GM12878 (cell line): ENCODE data around the gene C3orf49. TPM values are rescaled to one million over a fixed set of nuclear protein-coding genes. Genes with fewer than 3 reads are reported as not detected.

ENCODE experiments used
- ATAC-seq: fragments of 200-7000 bp; cut with Tn5 transposase; 3 replicates; pipeline ENCODE4 v1.9.1; 2020; ENCODE audit warnings: mild to moderate bottlenecking, moderate library complexity
- BruUV-seq: library from RNA; stranded (reverse); fragments of 400-500 nt; replicated peaks from 2 replicates; lab custom pipeline; 2021; lab: Mats Ljungman, UMichigan
- CTCF ChIA-PET: fragments of 300-600 bp; sonication (Branson Sonifier 250); formaldehyde crosslinking; extraction: SDS; loops from one replicate; lab custom pipeline; 2021; ENCODE audit warnings: inconsistent platforms; lab: Yijun Ruan, JAX
- POLR2A ChIA-PET: fragments of 350-600 bp; formaldehyde crosslinking; extraction: SDS; loops from one replicate; lab custom pipeline; 2021; ENCODE audit warnings: inconsistent platforms; lab: Charles Lee
- RAD21 ChIA-PET: fragments of 300-600 bp; sonication (Branson Sonifier 250); formaldehyde crosslinking; loops from one replicate; lab custom pipeline; 2023; ENCODE audit warnings: antibody characterized with exemption; ENCODE audit not compliant: unreplicated experiment; lab: Charles Lee
- SMC1A ChIA-PET: fragments of 300-600 bp; sonication (Branson Sonifier 250); formaldehyde crosslinking; loops from one replicate; lab custom pipeline; 2023; ENCODE audit not compliant: unreplicated experiment, uncharacterized antibody; lab: Charles Lee
- DNase-seq: peaks from one replicate; pipeline ENCODE4 v3.0.0-alpha.2; 2011; ENCODE audit warnings: low read depth, low spot score
- FAIRE-seq: peaks from 3 replicates; lab custom pipeline; 2011; peaks lifted over from hg19 to GRCh38; lab: Jason Lieb, UNC
- H2AFZ ChIP-seq: 2 replicates; pipeline ENCODE4 v1.6.0; 2011; ENCODE audit warnings: low read depth, low read length, control low read depth; ENCODE audit not compliant: control insufficient read depth
- H3K27ac ChIP-seq: 2 replicates; pipeline ENCODE4 v1.5.1; 2011; ENCODE audit warnings: control low read depth; ENCODE audit not compliant: control insufficient read depth, insufficient read depth
- H3K27me3 ChIP-seq, 2 experiments: replicated peaks in 1 of 2; 2 replicates each; pipeline versions ENCODE4 v1.6.0 to v1.6.1; 2011; ENCODE audit warnings: low read length in 1 of 2; ENCODE audit not compliant: control insufficient read depth in 2 of 2, insufficient read depth in 2 of 2
- H3K36me3 ChIP-seq, 2 experiments: 2 replicates each; pipeline ENCODE4 v1.5.1; 2011; ENCODE audit warnings: low read length in 1 of 2; ENCODE audit not compliant: control insufficient read depth in 2 of 2, insufficient read depth in 2 of 2
- H3K4me1 ChIP-seq: 2 replicates; pipeline ENCODE4 v1.6.1; 2011; ENCODE audit warnings: mild to moderate bottlenecking, low read length, moderate library complexity, mixed read lengths; ENCODE audit not compliant: control insufficient read depth, insufficient read depth
- H3K4me2 ChIP-seq: 2 replicates; pipeline ENCODE4 v1.6.0; 2011; ENCODE audit warnings: control low read depth; ENCODE audit not compliant: control insufficient read depth, insufficient read depth
- H3K4me3 ChIP-seq: fragments of 200-600 bp; sonication (generic); 2 replicates; pipeline ENCODE4 v1.5.1; 2016
- H3K79me2 ChIP-seq: 2 replicates; pipeline ENCODE4 v1.6.0; 2011; ENCODE audit warnings: low read length; ENCODE audit not compliant: control insufficient read depth, insufficient read depth
- H3K9ac ChIP-seq: 2 replicates; pipeline ENCODE4 v1.8.0; 2011; ENCODE audit warnings: low read length, control low read depth, mixed read lengths; ENCODE audit not compliant: control insufficient read depth, insufficient read depth
- H3K9me3 ChIP-seq: replicated peaks from 3 replicates; pipeline ENCODE4 v1.5.1; 2011; ENCODE audit warnings: mild to moderate bottlenecking, low read length; ENCODE audit not compliant: control insufficient read depth, insufficient read depth
- H4K20me1 ChIP-seq: 2 replicates; pipeline ENCODE4 v1.6.0; 2011; ENCODE audit not compliant: control insufficient read depth, insufficient read depth
- CBX5 ChIP-seq: sonication (generic); IDR thresholded peaks from 2 replicates; pipeline ENCODE4 v1.6.1; 2016; ENCODE audit warnings: low read depth, moderate library complexity, mild to moderate bottlenecking, inconsistent platforms
- E2F4 ChIP-seq: IDR thresholded peaks from 2 replicates; pipeline ENCODE4 v1.6.1; 2012; ENCODE audit warnings: low read depth, low read length, improper control_type of control experiment
- EP300 ChIP-seq, 2 experiments: fragments of 150-350 bp in 1 of 2; IDR thresholded peaks; 2 replicates each; pipeline ENCODE4 v1.6.1; 2011 to 2012; ENCODE audit warnings: low read depth in 2 of 2, low read length in 2 of 2, borderline replicate concordance in 1 of 2, improper control_type of control experiment in 1 of 2, inconsistent platforms in 1 of 2; ENCODE audit not compliant: control insufficient read depth in 1 of 2
- NBN ChIP-seq: fragments of 450-650 bp; IDR thresholded peaks from 2 replicates; pipeline ENCODE4 v1.6.1; 2016
- NR2C1 ChIP-seq: fragments of 450-650 bp; IDR thresholded peaks from 2 replicates; pipeline ENCODE4 v1.6.1; 2017; ENCODE audit warnings: antibody characterized with exemption, mild to moderate bottlenecking, moderate library complexity
- WRNIP1 ChIP-seq: IDR thresholded peaks from 2 replicates; pipeline ENCODE4 v1.6.1; 2011; ENCODE audit warnings: low read depth, low read length, improper control_type of control experiment, borderline replicate concordance
- ZNF24 ChIP-seq: fragments of 450-650 bp; IDR thresholded peaks from 2 replicates; pipeline ENCODE4 v1.6.1; 2017; ENCODE audit warnings: antibody characterized with exemption, mild to moderate bottlenecking
- WGBS: methylation state at CpG from one replicate; pipeline ENCODE4 v1.1.6; 2016; ENCODE audit warnings: low lambda C conversion rate; ENCODE audit not compliant: insufficient replicate concordance, insufficient coverage; ENCODE audit errors: missing lambda C conversion rate; 5-methylcytosine and 5-hydroxymethylcytosine counted together
- in situ Hi-C: fragments of 300-500 bp; cut with MboI; formaldehyde crosslinking; loops from 9 replicates; pipeline ENCODE4 v1.14.3; 2018; ENCODE audit warnings: mixed read lengths
- intact Hi-C: fragments of 100-400 bp; cut with micrococcal nuclease; formaldehyde crosslinking; loops from one replicate; pipeline ENCODE4 v1.14.2; 2022; ENCODE audit not compliant: unreplicated experiment
- polyA plus RNA-seq, 11 experiments: library from polyadenylated mRNA; depleted of rRNA in 4 of 11; unstranded in 6 of 11; stranded (reverse) in 5 of 11; fragments of >200 nt; fragmentation: Nextera tagmentation in 4 of 11; fragmentation: Illumina TruSeq in 1 of 11; extraction: Ambion mirVana in 4 of 11; extraction: Trizol in 1 of 11; gene quantifications; 1 replicate in 1 of 11; 2 replicates in 10 of 11; pipeline versions ENCODE4 v1.2.1 to v1.2.3, GENCODE V29; 2011 to 2016; ENCODE audit warnings: inconsistent platforms in 2 of 11, missing spikeins in 2 of 11, low read depth in 1 of 11
- total RNA-seq, 4 experiments: library from RNA; depleted of rRNA in 3 of 4; stranded (reverse); fragments of >200 nt in 3 of 4; fragmentation: Illumina TruSeq in 1 of 4; extraction: Trizol in 1 of 4; gene quantifications; 2 replicates each; pipeline versions ENCODE4 v1.2.1 to v1.2.3, GENCODE V29; 2013 to 2021
- TF ChIP-seq, protein P1 (sequence below): fragments of 450-650 bp; IDR thresholded peaks from 2 replicates; pipeline ENCODE4 v1.6.1; 2017; ENCODE audit warnings: mild to moderate bottlenecking, low read depth, inconsistent platforms; ENCODE audit not compliant: poor library complexity, severe bottlenecking
- TF ChIP-seq, protein P2 (sequence below): fragments of 450-650 bp; formaldehyde crosslinking; IDR thresholded peaks from 2 replicates; pipeline ENCODE4 v1.5.0; 2022; ENCODE audit warnings: mild to moderate bottlenecking, missing genetic modification characterization
- TF ChIP-seq, protein P3 (sequence below): fragments of 450-650 bp; IDR thresholded peaks from 2 replicates; pipeline ENCODE4 v1.6.1; 2018; ENCODE audit warnings: borderline replicate concordance, mild to moderate bottlenecking; ENCODE audit not compliant: partially characterized antibody

C3orf49 gene
- total and polyA plus RNA-seq, 10 of the 15 experiments (the other 5 are each of a cell fraction or from before 2014, with no cell fraction given) = 0.21 TPM; not detected in 9

GRCh38 chr3:63867225-63867624, 48.1 kb downstream of the C3orf49 start:
- H3K4me1 ChIP-seq = peaks cover 4% of the 10 kb centered on the region; the same call in 1 of the 2 replicates
- TF ChIP-seq NBN (no peak), ZNF24 (no peak), WRNIP1 (no peak), CBX5 (no peak), E2F4 (no peak), NR2C1 (no peak), EP300 (IDR thresholded peaks at IDR 0.05; ENCODE audit: borderline replicate concordance in 1 of 2, control insufficient read depth in 1 of 2, low read depth in 2 of 2, low read length in 2 of 2) (no peak)
- TF ChIP-seq, protein P1, sequence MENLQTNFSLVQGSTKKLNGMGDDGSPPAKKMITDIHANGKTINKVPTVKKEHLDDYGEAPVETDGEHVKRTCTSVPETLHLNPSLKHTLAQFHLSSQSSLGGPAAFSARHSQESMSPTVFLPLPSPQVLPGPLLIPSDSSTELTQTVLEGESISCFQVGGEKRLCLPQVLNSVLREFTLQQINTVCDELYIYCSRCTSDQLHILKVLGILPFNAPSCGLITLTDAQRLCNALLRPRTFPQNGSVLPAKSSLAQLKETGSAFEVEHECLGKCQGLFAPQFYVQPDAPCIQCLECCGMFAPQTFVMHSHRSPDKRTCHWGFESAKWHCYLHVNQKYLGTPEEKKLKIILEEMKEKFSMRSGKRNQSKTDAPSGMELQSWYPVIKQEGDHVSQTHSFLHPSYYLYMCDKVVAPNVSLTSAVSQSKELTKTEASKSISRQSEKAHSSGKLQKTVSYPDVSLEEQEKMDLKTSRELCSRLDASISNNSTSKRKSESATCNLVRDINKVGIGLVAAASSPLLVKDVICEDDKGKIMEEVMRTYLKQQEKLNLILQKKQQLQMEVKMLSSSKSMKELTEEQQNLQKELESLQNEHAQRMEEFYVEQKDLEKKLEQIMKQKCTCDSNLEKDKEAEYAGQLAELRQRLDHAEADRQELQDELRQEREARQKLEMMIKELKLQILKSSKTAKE = no peak
- TF ChIP-seq, protein P2, sequence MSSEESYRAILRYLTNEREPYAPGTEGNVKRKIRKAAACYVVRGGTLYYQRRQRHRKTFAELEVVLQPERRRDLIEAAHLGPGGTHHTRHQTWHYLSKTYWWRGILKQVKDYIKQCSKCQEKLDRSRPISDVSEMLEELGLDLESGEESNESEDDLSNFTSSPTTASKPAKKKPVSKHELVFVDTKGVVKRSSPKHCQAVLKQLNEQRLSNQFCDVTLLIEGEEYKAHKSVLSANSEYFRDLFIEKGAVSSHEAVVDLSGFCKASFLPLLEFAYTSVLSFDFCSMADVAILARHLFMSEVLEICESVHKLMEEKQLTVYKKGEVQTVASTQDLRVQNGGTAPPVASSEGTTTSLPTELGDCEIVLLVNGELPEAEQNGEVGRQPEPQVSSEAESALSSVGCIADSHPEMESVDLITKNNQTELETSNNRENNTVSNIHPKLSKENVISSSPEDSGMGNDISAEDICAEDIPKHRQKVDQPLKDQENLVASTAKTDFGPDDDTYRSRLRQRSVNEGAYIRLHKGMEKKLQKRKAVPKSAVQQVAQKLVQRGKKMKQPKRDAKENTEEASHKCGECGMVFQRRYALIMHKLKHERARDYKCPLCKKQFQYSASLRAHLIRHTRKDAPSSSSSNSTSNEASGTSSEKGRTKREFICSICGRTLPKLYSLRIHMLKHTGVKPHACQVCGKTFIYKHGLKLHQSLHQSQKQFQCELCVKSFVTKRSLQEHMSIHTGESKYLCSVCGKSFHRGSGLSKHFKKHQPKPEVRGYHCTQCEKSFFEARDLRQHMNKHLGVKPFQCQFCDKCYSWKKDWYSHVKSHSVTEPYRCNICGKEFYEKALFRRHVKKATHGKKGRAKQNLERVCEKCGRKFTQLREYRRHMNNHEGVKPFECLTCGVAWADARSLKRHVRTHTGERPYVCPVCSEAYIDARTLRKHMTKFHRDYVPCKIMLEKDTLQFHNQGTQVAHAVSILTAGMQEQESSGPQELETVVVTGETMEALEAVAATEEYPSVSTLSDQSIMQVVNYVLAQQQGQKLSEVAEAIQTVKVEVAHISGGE (CRISPR knock-in tag) = no peak
- TF ChIP-seq, protein P3, sequence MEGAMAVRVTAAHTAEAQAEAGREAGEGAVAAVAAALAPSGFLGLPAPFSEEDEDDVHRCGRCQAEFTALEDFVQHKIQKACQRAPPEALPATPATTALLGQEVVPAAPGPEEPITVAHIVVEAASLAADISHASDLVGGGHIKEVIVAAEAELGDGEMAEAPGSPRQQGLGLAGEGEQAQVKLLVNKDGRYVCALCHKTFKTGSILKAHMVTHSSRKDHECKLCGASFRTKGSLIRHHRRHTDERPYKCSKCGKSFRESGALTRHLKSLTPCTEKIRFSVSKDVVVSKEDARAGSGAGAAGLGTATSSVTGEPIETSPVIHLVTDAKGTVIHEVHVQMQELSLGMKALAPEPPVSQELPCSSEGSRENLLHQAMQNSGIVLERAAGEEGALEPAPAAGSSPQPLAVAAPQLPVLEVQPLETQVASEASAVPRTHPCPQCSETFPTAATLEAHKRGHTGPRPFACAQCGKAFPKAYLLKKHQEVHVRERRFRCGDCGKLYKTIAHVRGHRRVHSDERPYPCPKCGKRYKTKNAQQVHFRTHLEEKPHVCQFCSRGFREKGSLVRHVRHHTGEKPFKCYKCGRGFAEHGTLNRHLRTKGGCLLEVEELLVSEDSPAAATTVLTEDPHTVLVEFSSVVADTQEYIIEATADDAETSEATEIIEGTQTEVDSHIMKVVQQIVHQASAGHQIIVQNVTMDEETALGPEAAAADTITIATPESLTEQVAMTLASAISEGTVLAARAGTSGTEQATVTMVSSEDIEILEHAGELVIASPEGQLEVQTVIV = no peak
- TF ChIP-seq, all 136 proteins: peak for 0
- ChIA-PET CTCF (interaction anchor here (1.2 to 1.7 kb wide), 2 partner anchors 9 to 128 kb away, joined by 3 to 4 read pairs; no protein-coding TSS in a partner anchor), POLR2A (no interaction called here), SMC1A (no interaction called here), RAD21 (no interaction called here)
- H4K20me1 ChIP-seq = no peaks in the 10 kb centered on the region
- H3K36me3 ChIP-seq = no peaks in the 10 kb centered on the region
- H3K4me3 ChIP-seq = no peak overlapping the region
- H3K9me3 ChIP-seq = no peaks in the 10 kb centered on the region
- H2AFZ ChIP-seq = no peak overlapping the region
- intact Hi-C loops (no loop called here), in situ Hi-C loops (no loop called here)
- DNase-seq (no peak), FAIRE-seq (no peak), ATAC-seq (no peak)
- H3K9ac ChIP-seq = no peak overlapping the region
- no peak overlapping the region for H3K27ac ChIP-seq
- H3K27me3 ChIP-seq = no peaks in the 10 kb centered on the region
- H3K4me2 ChIP-seq = no peak overlapping the region; the same call in 1 of the 2 replicates
- peaks cover 75% of the 10 kb centered on the region for H3K79me2 ChIP-seq
- WGBS = 100% methylated on average over 1 of the region's 1 CpG
- BruUV-seq = no TSS peak
